ENCODE data around the gene PRSS57. TPM values are rescaled to one million over a fixed set of nuclear protein-coding genes. Genes with fewer than 3 reads are reported as not detected.

The PRSS57 gene
- total RNA-seq, 1 donor from 2014 or later, result not detected

- H3K27me3 ChIP-seq, result no peaks in the 10 kb centered on the region
- intact Hi-C loops (cut with DNase I), result loop anchor here (1.0 to 10.0 kb wide), 3 partner anchors 53 to 305 kb away; partner anchors contain the start of genes PTBP1 and WDR18
- DNase-seq (ENCODE audit: low spot score in 2 of 2), result peak in 1 of 2 donors; percentile 88
Observed at GRCh38 chr19:679418-680286, 15.6 kb downstream of the PRSS57 start.

GRCh38 chr19:678791-679388 lies 16.4 kb downstream of the PRSS57 start:
- Histone ChIP-seq H3K36me3 (peaks cover 0 to 8% of the 10 kb centered on the region in 2 donors), H3K9me3 (no peaks in the 10 kb centered on the region), H3K4me1 (peaks cover 9 to 21% of the 10 kb centered on the region in 2 donors), H3K27me3 (no peaks in the 10 kb centered on the region), H3K4me3 (peak overlapping the region in 1 of 2 donors; percentile 88), H3K27ac (peak overlapping the region; percentile 97 to 98)
- TF ChIP-seq CTCF (IDR thresholded peaks at IDR 0.05), result no peak
- DNase-seq (ENCODE audit: low spot score in 2 of 2), result no peak
- intact Hi-C loops (cut with DNase I), result loop anchor here (10.0 kb wide), 1 partner anchor 306 kb away; the partner anchor contains the start of gene WDR18

More at GRCh38 chr19:679418-680286, 15.6 kb downstream of the PRSS57 start:
- peak overlapping the region; percentile 88 to 93 for H3K4me3 ChIP-seq
- H3K4me1 ChIP-seq, result peaks cover 9 to 21% of the 10 kb centered on the region in 2 donors
- H3K9me3 ChIP-seq, result no peaks in the 10 kb centered on the region
- peak overlapping the region; percentile 97 to 98 for H3K27ac ChIP-seq
- no peak for TF ChIP-seq CTCF (IDR thresholded peaks at IDR 0.05)
- peaks cover 0 to 8% of the 10 kb centered on the region in 2 donors for H3K36me3 ChIP-seq

GRCh38 chr19:677601-678436 lies 17.4 kb downstream of the PRSS57 start:
- Histone ChIP-seq H3K27ac (peak overlapping the region; percentile 97 to 98), H3K27me3 (no peaks in the 10 kb centered on the region), H3K9me3 (no peaks in the 10 kb centered on the region), H3K4me3 (peak overlapping the region; percentile 84 to 88), H3K4me1 (peaks cover 9 to 21% of the 10 kb centered on the region in 2 donors), H3K36me3 (peaks cover 0 to 8% of the 10 kb centered on the region in 2 donors)
- no peak for DNase-seq (ENCODE audit: low spot score in 2 of 2)
- intact Hi-C loops (cut with DNase I), result loop anchor here (1.0 to 10.0 kb wide), 3 partner anchors 15 to 307 kb away; partner anchors contain the start of genes PTBP1, RNF126 and WDR18
- no peak for TF ChIP-seq CTCF (IDR thresholded peaks at IDR 0.05)

GRCh38 chr19:677201-677600 lies 18.1 kb downstream of the PRSS57 start:
- Histone ChIP-seq H3K27me3 (no peaks in the 10 kb centered on the region), H3K9me3 (no peaks in the 10 kb centered on the region), H3K36me3 (peaks cover 0 to 8% of the 10 kb centered on the region in 2 donors), H3K27ac (peak overlapping the region; percentile 97 to 98), H3K4me3 (peak overlapping the region; percentile 84 to 88), H3K4me1 (peaks cover 9 to 21% of the 10 kb centered on the region in 2 donors)
- TF ChIP-seq CTCF (IDR thresholded peaks at IDR 0.05), result no peak
- intact Hi-C loops (cut with DNase I), result loop anchor here (1.0 to 10.0 kb wide), 3 partner anchors 14 to 308 kb away; partner anchors contain the start of genes PTBP1, RNF126 and WDR18
- peak; percentile 82 to 96 for DNase-seq (ENCODE audit: low spot score in 2 of 2)
